ENCODE results near the gene OBI1.

The OBI1 gene

DNA sequence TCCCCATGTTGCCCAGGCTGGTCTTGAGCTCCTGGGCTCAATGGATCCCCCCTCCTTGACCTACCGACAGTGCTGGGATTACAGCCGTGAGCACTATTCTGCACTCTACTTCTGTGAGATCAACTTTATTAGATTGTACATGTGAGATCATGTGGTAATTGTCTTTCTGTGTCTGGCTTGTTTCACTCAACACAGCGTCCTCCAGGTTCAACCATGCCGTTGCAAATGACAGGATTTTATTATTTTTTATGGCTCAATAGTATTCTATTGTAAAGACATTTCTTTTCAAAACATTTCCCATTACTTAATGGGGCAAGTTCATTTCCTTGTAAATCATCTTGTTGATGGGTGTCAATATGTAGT, 1.5 kb upstream of the OBI1 start:
- ChIA-PET CTCF (no interaction called here), POLR2A (no interaction called here)
- no peak overlapping the region for H3K4me3 ChIP-seq (ENCODE audit: low read depth, low read length)
- H3K36me3 ChIP-seq (ENCODE audit: control insufficient read depth in 2 of 2, insufficient read depth in 1 of 2, low read length in 2 of 2): no peaks in the 10 kb centered on the region
- no peaks in the 10 kb centered on the region for H3K4me1 ChIP-seq (ENCODE audit: control insufficient read depth, insufficient read depth, low read length)
- TF ChIP-seq ZFP69B (tag by site-specific recombination; IDR thresholded peaks at IDR 0.05): no peak
- 0 out of 2 replicates have a peak, but pooled peaks have one; percentile 23 for TF ChIP-seq ZBTB17 (tag by site-specific recombination; IDR thresholded peaks at IDR 0.05)
- no peak overlapping the region for H3K27ac ChIP-seq (ENCODE audit: extremely low read depth, low read depth, low read length)
- no peaks in the 10 kb centered on the region for H3K9me3 ChIP-seq (ENCODE audit: control insufficient read depth, insufficient read depth, low read depth, low read length)

DNA sequence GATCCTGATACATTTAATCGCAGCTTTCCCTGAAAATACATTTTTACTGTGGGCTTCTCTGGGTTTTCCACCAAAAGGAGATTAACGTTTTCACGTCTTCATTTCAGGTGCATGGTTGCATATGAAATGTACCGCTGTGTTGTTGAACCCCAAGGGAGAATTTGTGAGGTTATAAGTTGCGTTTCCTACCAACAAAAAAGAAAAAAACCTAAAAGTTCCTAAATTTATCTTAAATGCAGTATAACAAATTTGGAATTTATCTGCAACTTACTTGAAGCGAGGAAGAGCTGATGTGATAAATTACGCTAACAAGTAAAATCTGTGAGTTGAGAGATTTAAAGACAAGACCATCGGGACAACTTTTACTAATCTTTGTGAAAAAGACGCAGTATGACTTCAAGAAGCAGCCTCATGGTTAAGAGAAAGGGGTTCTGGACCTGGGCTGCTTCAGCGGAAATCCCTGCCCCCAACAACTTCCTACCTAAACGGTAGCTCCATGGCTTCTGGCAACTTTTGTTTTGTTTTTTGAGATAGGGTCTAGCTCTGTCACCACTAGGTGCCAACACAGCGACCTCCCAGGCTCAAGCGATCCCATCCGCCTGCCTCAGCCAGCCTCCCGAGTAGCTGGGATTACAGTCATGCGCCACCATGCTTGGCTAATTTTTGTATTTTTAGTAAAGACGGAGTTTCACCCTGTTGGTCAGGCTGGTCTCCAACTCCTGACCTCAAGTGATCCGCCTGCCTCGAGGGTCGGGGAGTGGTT, 958 bp upstream of the OBI1 start:
- ChIA-PET POLR2A (interaction anchor here (0.6 kb wide), 1 partner anchor 15 kb away, joined by 7 read pairs; no protein-coding TSS in a partner anchor), CTCF (no interaction called here)
- no peak overlapping the region for H3K27ac ChIP-seq (ENCODE audit: extremely low read depth, low read depth, low read length)
- H3K4me3 ChIP-seq (ENCODE audit: low read depth, low read length): peak overlapping the region; percentile 66
- H3K4me1 ChIP-seq (ENCODE audit: control insufficient read depth, insufficient read depth, low read length): no peaks in the 10 kb centered on the region
- no peaks in the 10 kb centered on the region for H3K36me3 ChIP-seq (ENCODE audit: control insufficient read depth in 2 of 2, insufficient read depth in 1 of 2, low read length in 2 of 2)
- no peaks in the 10 kb centered on the region for H3K9me3 ChIP-seq (ENCODE audit: control insufficient read depth, insufficient read depth, low read depth, low read length)
- TF ChIP-seq REPIN1 (tag by site-specific recombination; IDR thresholded peaks at IDR 0.05; ENCODE audit: low read depth) (no peak), OSR2 (tag by site-specific recombination; IDR thresholded peaks at IDR 0.05) (peak; percentile 67), TRIM28 (IDR thresholded peaks at IDR 0.05; ENCODE audit: borderline replicate concordance, low read length) (no peak), GLIS2 (tag by site-specific recombination; IDR thresholded peaks at IDR 0.05) (0 out of 2 replicates have a peak, but pooled peaks have one; percentile 33)
- TF ChIP-seq, protein P1, sequence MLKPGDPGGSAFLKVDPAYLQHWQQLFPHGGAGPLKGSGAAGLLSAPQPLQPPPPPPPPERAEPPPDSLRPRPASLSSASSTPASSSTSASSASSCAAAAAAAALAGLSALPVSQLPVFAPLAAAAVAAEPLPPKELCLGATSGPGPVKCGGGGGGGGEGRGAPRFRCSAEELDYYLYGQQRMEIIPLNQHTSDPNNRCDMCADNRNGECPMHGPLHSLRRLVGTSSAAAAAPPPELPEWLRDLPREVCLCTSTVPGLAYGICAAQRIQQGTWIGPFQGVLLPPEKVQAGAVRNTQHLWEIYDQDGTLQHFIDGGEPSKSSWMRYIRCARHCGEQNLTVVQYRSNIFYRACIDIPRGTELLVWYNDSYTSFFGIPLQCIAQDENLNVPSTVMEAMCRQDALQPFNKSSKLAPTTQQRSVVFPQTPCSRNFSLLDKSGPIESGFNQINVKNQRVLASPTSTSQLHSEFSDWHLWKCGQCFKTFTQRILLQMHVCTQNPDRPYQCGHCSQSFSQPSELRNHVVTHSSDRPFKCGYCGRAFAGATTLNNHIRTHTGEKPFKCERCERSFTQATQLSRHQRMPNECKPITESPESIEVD (tag by site-specific recombination; IDR thresholded peaks at IDR 0.05): no peak

DNA sequence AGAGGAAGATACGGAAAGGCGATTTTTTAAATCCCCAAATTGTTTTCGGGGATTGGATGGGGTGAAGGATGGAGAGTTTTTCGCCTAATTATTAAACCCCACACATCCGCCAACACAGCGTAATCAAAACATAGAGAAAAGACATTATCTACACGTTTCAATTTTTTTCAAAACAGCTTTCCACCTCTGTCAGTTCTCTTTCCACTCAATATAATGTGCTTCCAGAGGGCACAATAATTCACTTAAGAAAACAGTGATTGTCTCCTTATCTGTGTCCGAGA, 435 bp upstream of the OBI1 start:
- TF ChIP-seq, protein P1 (tag by site-specific recombination; IDR thresholded peaks at IDR 0.05): no peak
- TF ChIP-seq MZF1 (tag by site-specific recombination; IDR thresholded peaks at IDR 0.05; ENCODE audit: borderline replicate concordance) (0 out of 2 replicates have a peak, but pooled peaks have one; percentile 46), PRDM1 (tag by site-specific recombination; IDR thresholded peaks at IDR 0.05) (peak; percentile 41; the same call in 1 of the 2 replicates)
- CTCF ChIA-PET: no interaction called here

DNA sequence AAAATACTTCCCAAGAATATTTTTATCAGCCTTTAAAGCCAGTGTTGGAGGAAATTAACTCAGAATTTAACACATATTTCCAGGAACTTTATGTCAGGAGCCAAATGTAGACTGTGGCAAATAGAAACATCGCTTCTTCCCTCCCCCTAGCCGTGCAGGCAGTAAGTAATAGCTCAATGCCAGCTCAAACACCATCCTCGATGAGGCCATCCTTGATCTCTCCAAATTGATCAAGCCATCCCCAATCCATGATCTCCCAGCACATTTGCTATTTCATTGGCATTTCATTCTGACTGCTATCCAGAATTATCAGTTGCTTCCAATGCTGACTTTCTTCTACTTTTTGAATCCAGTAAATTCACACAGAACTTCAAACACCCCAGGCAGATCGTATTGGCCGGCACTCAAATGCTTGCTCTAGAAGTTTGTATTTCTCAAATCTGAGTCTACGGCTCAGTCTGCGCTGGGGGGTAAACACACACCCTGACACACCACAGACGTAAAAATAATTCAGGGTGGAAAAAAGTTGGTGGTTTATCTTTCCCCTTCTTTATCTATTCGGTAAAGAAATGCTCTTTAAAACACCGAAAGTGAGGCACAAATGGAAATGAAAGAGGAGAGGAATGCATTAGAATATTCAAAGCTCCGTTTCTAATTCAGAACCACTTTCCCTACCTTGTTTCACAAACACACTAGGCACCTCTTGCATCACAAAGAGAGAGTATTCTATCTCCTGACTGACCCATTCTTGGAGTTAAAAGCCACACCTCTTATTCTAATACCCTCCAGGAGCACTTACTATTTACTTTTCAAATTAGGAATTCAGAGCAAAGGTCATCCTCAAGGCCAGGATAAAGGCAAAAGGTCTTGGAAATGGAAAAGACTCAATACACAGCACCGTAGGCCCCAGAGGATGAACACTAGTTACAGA, 991 bp downstream of the OBI1 start:
- Histone ChIP-seq H3K36me3 (ENCODE audit: control insufficient read depth in 2 of 2, insufficient read depth in 1 of 2, low read length in 2 of 2) (no peaks in the 10 kb centered on the region), H3K4me1 (ENCODE audit: control insufficient read depth, insufficient read depth, low read length) (no peaks in the 10 kb centered on the region), H3K9me3 (ENCODE audit: control insufficient read depth, insufficient read depth, low read depth, low read length) (no peaks in the 10 kb centered on the region), H3K4me3 (ENCODE audit: low read depth, low read length) (peak overlapping the region; percentile 66), H3K27ac (ENCODE audit: extremely low read depth, low read depth, low read length) (peak overlapping the region; percentile 80)
- POLR2A ChIA-PET: no interaction called here
- CTCF ChIA-PET: no interaction called here
- TF ChIP-seq ZXDB (tag by site-specific recombination; IDR thresholded peaks at IDR 0.05) (no peak), ZNF19 (tag by site-specific recombination; IDR thresholded peaks at IDR 0.05; ENCODE audit: low read depth) (no peak), ZNF544 (tag by site-specific recombination; IDR thresholded peaks at IDR 0.05) (no peak), ZNF558 (tag by site-specific recombination; IDR thresholded peaks at IDR 0.05) (no peak), BCL11B (tag by site-specific recombination; IDR thresholded peaks at IDR 0.05; ENCODE audit: low read depth) (no peak)
- TF ChIP-seq, protein P2, sequence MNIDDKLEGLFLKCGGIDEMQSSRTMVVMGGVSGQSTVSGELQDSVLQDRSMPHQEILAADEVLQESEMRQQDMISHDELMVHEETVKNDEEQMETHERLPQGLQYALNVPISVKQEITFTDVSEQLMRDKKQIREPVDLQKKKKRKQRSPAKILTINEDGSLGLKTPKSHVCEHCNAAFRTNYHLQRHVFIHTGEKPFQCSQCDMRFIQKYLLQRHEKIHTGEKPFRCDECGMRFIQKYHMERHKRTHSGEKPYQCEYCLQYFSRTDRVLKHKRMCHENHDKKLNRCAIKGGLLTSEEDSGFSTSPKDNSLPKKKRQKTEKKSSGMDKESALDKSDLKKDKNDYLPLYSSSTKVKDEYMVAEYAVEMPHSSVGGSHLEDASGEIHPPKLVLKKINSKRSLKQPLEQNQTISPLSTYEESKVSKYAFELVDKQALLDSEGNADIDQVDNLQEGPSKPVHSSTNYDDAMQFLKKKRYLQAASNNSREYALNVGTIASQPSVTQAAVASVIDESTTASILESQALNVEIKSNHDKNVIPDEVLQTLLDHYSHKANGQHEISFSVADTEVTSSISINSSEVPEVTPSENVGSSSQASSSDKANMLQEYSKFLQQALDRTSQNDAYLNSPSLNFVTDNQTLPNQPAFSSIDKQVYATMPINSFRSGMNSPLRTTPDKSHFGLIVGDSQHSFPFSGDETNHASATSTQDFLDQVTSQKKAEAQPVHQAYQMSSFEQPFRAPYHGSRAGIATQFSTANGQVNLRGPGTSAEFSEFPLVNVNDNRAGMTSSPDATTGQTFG (tag by site-specific recombination; IDR thresholded peaks at IDR 0.05; ENCODE audit: borderline replicate concordance): no peak
- TF ChIP-seq, protein P3, sequence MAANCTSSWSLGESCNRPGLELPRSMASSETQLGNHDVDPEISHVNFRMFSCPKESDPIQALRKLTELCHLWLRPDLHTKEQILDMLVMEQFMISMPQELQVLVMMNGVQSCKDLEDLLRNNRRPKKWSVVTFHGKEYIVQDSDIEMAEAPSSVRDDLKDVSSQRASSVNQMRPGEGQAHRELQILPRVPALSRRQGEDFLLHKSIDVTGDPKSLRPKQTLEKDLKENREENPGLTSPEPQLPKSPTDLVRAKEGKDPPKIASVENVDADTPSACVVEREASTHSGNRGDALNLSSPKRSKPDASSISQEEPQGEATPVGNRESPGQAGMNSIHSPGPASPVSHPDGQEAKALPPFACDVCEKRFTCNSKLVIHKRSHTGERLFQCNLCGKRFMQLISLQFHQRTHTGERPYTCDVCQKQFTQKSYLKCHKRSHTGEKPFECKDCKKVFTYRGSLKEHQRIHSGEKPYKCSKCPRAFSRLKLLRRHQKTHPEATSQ (tag by site-specific recombination; IDR thresholded peaks at IDR 0.05): no peak
- TF ChIP-seq, protein P4, sequence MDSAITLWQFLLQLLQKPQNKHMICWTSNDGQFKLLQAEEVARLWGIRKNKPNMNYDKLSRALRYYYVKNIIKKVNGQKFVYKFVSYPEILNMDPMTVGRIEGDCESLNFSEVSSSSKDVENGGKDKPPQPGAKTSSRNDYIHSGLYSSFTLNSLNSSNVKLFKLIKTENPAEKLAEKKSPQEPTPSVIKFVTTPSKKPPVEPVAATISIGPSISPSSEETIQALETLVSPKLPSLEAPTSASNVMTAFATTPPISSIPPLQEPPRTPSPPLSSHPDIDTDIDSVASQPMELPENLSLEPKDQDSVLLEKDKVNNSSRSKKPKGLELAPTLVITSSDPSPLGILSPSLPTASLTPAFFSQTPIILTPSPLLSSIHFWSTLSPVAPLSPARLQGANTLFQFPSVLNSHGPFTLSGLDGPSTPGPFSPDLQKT (IDR thresholded peaks at IDR 0.05; ENCODE audit: borderline replicate concordance, low read depth, low read length): no peak

More for the DNA sequence above, 435 bp upstream of the OBI1 start:
- H3K36me3 ChIP-seq (ENCODE audit: control insufficient read depth in 2 of 2, insufficient read depth in 1 of 2, low read length in 2 of 2): no peaks in the 10 kb centered on the region
- no peaks in the 10 kb centered on the region for H3K4me1 ChIP-seq (ENCODE audit: control insufficient read depth, insufficient read depth, low read length)
- no peak overlapping the region for H3K27ac ChIP-seq (ENCODE audit: extremely low read depth, low read depth, low read length)
- no peaks in the 10 kb centered on the region for H3K9me3 ChIP-seq (ENCODE audit: control insufficient read depth, insufficient read depth, low read depth, low read length)
- POLR2A ChIA-PET: interaction anchor here (0.6 to 0.8 kb wide), 2 partner anchors 14 to 56 kb away, joined by 3 to 7 read pairs; partner anchors contain the start of gene POU4F1
- peak overlapping the region; percentile 66 for H3K4me3 ChIP-seq (ENCODE audit: low read depth, low read length)
